SH-SY5Y (cell line): Measurements from ENCODE around the gene KRT4.

Experiments used
- GATA2 ChIP-seq: IDR thresholded peaks from 2 replicates; pipeline ENCODE4 v1.6.1; 2011; ENCODE audit warnings: mild to moderate bottlenecking, low read depth, low read length
- GATA3 ChIP-seq: IDR thresholded peaks from 2 replicates; pipeline ENCODE4 v1.6.1; 2011; ENCODE audit warnings: low read depth, mild to moderate bottlenecking, low read length, moderate library complexity

DNA sequence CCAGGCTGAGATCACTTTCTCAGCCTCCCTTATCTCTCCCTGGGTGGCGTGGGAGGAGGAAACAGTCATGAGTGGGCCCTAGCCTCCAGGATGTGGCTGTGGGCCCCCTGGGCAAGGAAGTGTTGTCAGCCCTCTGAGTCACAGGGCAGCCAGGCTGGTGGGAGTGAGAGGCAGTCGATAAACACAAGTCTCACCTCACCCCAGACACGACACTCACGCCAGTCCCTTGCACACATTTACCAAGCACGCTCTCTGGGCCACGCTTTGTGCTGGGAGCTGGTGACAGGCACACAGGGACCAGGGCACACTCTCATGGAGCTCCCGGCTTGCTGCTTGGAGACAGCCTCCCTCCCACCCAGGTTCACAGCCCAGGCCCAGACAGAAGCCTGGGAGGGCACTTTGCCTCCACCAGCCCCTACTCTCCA, 22.1 kb upstream of the KRT4 start:
- TF ChIP-seq GATA2 (no peak), GATA3 (no peak)
